Measurements from ENCODE around the gene PLPP4. TPM values are rescaled to one million over a fixed set of nuclear protein-coding genes. Genes with fewer than 3 reads are reported as not detected.

PLPP4 gene
- total RNA-seq, 1 donor from 2014 or later = not detected

DNA sequence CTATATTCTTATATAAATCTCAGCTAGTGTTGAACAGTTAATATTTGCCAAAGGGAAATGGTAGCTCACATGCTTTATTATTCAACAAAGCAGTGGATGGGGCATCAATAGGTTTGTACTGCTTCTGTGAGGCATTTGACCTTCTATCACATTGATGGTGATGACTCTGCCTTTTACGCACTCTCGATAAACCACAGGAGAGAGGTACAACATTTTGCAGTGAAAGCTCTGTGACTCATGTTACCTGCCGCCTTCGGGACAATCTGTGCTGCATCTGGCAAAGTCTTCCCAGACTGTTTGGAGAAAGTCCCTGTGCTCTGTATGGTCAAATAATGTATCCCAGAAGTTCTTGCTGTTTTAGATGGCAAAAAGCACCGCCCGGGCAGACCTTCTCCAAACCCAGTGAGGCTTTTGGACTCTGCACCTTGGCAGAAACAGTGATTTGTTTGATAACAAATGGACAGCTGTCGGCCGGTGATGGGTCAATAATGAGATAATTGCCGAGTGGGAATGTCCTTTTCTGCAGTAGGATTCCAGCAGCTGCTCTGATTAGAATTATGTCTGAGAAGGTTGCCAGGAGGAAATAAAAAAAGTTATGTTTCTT lies 61.0 kb downstream of the PLPP4 start:
- ATAC-seq (ENCODE audit: low read depth) (no peak), DNase-seq (no peak)
- intact Hi-C loops (cut with micrococcal nuclease) = no loop called here
- H3K27ac Mint-ChIP-seq = no peak overlapping the region
- TF ChIP-seq, protein P1, sequence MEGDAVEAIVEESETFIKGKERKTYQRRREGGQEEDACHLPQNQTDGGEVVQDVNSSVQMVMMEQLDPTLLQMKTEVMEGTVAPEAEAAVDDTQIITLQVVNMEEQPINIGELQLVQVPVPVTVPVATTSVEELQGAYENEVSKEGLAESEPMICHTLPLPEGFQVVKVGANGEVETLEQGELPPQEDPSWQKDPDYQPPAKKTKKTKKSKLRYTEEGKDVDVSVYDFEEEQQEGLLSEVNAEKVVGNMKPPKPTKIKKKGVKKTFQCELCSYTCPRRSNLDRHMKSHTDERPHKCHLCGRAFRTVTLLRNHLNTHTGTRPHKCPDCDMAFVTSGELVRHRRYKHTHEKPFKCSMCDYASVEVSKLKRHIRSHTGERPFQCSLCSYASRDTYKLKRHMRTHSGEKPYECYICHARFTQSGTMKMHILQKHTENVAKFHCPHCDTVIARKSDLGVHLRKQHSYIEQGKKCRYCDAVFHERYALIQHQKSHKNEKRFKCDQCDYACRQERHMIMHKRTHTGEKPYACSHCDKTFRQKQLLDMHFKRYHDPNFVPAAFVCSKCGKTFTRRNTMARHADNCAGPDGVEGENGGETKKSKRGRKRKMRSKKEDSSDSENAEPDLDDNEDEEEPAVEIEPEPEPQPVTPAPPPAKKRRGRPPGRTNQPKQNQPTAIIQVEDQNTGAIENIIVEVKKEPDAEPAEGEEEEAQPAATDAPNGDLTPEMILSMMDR (IDR thresholded peaks at IDR 0.05) = no peak
- no peak overlapping the region for H3K4me3 Mint-ChIP-seq
- H3K36me3 Mint-ChIP-seq (ENCODE audit: low read depth) = no peaks in the 10 kb centered on the region
- CTCF ChIA-PET = no interaction called here
- peaks cover 3% of the 10 kb centered on the region for H3K27me3 Mint-ChIP-seq
- POLR2A ChIA-PET = no interaction called here
- H3K4me1 Mint-ChIP-seq = no peaks in the 10 kb centered on the region
- H3K9me3 Mint-ChIP-seq = no peaks in the 10 kb centered on the region

DNA sequence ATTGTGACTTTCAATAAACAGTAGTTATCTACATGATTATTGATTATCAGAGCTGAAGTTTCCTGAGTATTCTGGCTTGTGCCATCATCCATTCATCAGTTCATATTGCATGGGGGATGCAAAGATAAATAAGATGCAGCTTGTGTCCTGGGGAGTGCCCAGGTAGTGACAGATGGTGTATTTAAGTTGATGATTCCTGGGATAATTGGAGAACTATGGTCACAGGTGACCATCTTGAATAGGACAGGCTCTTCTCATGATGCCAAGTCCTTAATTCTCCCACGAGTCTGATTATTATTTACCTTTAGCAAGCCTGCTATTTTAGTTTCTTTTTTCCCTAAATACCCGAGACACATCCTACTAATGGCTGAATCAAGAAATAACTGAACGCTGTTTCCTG lies 64.9 kb downstream of the PLPP4 start:
- Mint-ChIP-seq H3K4me1 (no peaks in the 10 kb centered on the region), H3K27ac (no peak overlapping the region), H3K9me3 (no peaks in the 10 kb centered on the region), H3K27me3 (peaks cover 3% of the 10 kb centered on the region), H3K36me3 (ENCODE audit: low read depth) (no peaks in the 10 kb centered on the region), H3K4me3 (no peak overlapping the region)
- CTCF ChIA-PET = no interaction called here
- POLR2A ChIA-PET = no interaction called here
- TF ChIP-seq, protein P1 (IDR thresholded peaks at IDR 0.05) = no peak
- intact Hi-C loops (cut with micrococcal nuclease) = no loop called here
- DNase-seq (no peak), ATAC-seq (ENCODE audit: low read depth) (no peak)

DNA sequence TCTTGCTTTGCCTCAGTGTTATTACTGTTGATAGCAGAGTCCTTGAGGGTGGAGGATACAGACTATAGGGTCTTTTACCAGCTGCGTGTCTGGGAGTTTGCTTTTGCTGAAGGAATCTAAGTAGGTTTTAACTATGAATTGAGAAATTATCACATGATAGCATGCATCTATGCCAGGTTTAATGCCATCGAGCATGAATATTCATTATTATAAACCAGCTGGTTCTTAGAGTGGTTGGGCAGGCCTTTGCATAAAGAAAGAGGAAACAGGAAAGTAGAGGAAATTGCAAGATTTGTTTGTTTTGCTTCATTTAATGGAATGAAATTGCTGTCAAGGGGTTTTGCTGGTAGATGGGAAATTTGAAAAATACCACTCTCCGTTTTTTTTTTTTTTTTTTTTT lies 70.7 kb downstream of the PLPP4 start:
- Mint-ChIP-seq H3K27me3 (no peaks in the 10 kb centered on the region), H3K4me3 (no peak overlapping the region), H3K4me1 (no peaks in the 10 kb centered on the region), H3K27ac (no peak overlapping the region), H3K9me3 (no peaks in the 10 kb centered on the region), H3K36me3 (ENCODE audit: low read depth) (no peaks in the 10 kb centered on the region)
- ChIA-PET POLR2A (no interaction called here), CTCF (no interaction called here)
- ATAC-seq (ENCODE audit: low read depth) (no peak), DNase-seq (no peak)
- intact Hi-C loops (cut with micrococcal nuclease) = no loop called here
- TF ChIP-seq, protein P1 (IDR thresholded peaks at IDR 0.05) = no peak

DNA sequence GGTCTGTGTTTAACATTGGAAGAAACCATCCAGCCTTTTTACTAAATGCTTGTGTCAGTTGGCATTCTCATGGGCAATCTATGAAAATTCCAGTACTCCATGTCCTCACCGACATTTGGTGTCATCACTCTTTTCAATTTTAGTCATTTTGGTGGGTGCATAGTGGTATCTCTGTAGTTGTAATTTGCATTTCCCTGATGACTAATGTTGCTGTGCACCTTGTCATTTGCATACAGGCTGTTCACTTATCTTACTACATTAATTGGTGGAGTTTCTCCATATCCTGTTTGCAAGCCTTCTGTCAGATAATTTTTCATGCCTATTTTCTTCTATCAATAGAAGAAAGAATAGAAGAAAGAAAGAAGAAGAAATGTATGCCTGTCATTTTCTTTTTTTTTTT lies 73.7 kb downstream of the PLPP4 start:
- H3K4me1 Mint-ChIP-seq = no peaks in the 10 kb centered on the region
- CTCF ChIA-PET = no interaction called here
- ATAC-seq (ENCODE audit: low read depth) (no peak), DNase-seq (no peak)
- TF ChIP-seq, protein P1 (IDR thresholded peaks at IDR 0.05) = no peak
- POLR2A ChIA-PET = no interaction called here
- H3K4me3 Mint-ChIP-seq = no peak overlapping the region
- H3K36me3 Mint-ChIP-seq (ENCODE audit: low read depth) = no peaks in the 10 kb centered on the region
- intact Hi-C loops (cut with micrococcal nuclease) = no loop called here
- no peaks in the 10 kb centered on the region for H3K27me3 Mint-ChIP-seq
- H3K9me3 Mint-ChIP-seq = peaks cover 11% of the 10 kb centered on the region
- no peak overlapping the region for H3K27ac Mint-ChIP-seq

DNA sequence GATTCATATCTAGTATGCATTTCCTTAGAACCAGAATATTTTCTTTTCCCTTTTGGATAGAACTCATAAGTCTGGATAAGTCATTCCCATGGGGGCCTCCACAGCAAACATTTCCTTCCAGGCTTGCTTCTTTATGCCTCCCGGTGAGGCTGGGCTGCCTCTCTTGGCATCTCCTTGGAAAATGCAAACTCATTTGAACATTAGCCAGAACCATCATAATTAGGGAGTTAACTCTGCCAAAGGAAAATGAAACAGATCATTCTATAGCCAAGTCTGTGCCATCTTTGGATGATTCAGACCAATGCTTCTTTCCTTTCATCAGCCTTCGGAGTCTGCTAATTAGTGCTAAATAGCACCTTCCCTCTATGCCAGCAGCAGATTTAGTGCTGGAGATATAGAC lies 81.1 kb downstream of the PLPP4 start:
- ChIA-PET POLR2A (no interaction called here), CTCF (no interaction called here)
- TF ChIP-seq, protein P1 (IDR thresholded peaks at IDR 0.05) = no peak
- Mint-ChIP-seq H3K27ac (no peak overlapping the region), H3K9me3 (peaks cover 11% of the 10 kb centered on the region), H3K4me3 (no peak overlapping the region), H3K4me1 (no peaks in the 10 kb centered on the region), H3K27me3 (peaks cover 2% of the 10 kb centered on the region), H3K36me3 (ENCODE audit: low read depth) (no peaks in the 10 kb centered on the region)
- DNase-seq (no peak), ATAC-seq (ENCODE audit: low read depth) (no peak)
- intact Hi-C loops (cut with micrococcal nuclease) = no loop called here
